Left ventricle myocardium inferior (tissue), 1 donor: ENCODE data around the gene TEX35. TPM values are rescaled to one million over a fixed set of nuclear protein-coding genes. Genes with fewer than 3 reads are reported as not detected.

Experiments
- DNase-seq: peaks from one replicate; pipeline ENCODE4 v3.0.0-alpha.2; 2020
- H3K27ac ChIP-seq: fragments of 200-600 bp; replicated peaks from 2 replicates; pipeline ENCODE4 v1.8.0; 2021
- H3K27me3 ChIP-seq: fragments of 200-600 bp; 2 replicates; pipeline ENCODE4 v1.8.0; 2021; ENCODE audit warnings: low read depth
- H3K36me3 ChIP-seq: fragments of 200-600 bp; 2 replicates; pipeline ENCODE4 v1.8.0; 2021
- H3K4me1 ChIP-seq: fragments of 200-600 bp; 2 replicates; pipeline ENCODE4 v1.8.0; 2021
- H3K4me3 ChIP-seq: fragments of 200-600 bp; 2 replicates; pipeline ENCODE4 v1.8.0; 2021; ENCODE audit warnings: mild to moderate bottlenecking, moderate library complexity
- H3K9me3 ChIP-seq: fragments of 200-600 bp; replicated peaks from 2 replicates; pipeline ENCODE4 v1.8.0; 2021
- CTCF ChIP-seq: fragments of 200-600 bp; IDR thresholded peaks from 2 replicates; pipeline ENCODE4 v1.8.0; 2021; ENCODE audit warnings: antibody characterized with exemption, mild to moderate bottlenecking, borderline replicate concordance
- intact Hi-C: fragments of 100-400 bp; cut with micrococcal nuclease; formaldehyde crosslinking; loops from one replicate; pipeline ENCODE4 v1.11.0; 2022
- total RNA-seq: library from RNA; stranded (reverse); fragmentation: NEBNext Ultra II Directional; extraction: Animal tissue kit (Norgen Biotek cat#: 25700); gene quantifications from one replicate; pipeline ENCODE4 v1.2.1, GENCODE V29; 2021
- donor health status: DM: no; HTN: yes; CAD: no; lungs with severe emphysema.

TEX35 gene
- total RNA-seq, 1 donor from 2014 or later = not detected

DNA sequence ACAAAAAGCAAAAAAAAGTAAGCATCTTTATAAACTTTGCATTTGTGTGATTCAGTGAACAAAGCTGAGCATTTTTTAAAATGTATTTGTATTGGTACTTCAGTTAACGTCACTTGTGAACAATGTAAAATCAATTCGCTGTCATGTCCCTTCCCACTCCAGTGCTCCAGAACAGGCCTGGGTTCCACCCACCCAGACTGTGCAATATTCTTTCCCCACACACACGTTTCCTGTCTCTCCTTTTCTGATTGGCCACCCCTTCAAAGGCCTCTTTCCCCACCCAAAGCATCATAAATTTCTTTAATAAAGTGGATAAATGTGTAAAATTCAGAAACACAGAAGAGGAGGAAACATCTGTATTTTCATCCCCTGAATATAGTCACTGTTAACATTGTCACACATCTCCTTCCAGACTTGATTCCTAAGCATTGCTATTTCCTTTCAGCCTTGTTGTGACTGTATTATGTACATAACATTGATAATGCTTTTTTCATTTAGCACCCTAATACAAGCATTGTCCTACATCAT lies 28.1 kb upstream of the TEX35 start:
- no peak overlapping the region for H3K4me3 ChIP-seq
- H3K36me3 ChIP-seq = peaks cover 18% of the 10 kb centered on the region
- H3K4me1 ChIP-seq = peaks cover 24% of the 10 kb centered on the region
- no peak for DNase-seq
- no peaks in the 10 kb centered on the region for H3K9me3 ChIP-seq
- H3K27ac ChIP-seq = no peak overlapping the region
- TF ChIP-seq CTCF = no peak
- H3K27me3 ChIP-seq = peaks cover 10% of the 10 kb centered on the region
- intact Hi-C loops = no loop called here

- no peak for DNase-seq
- no peak for TF ChIP-seq CTCF
- Histone ChIP-seq H3K36me3 (peaks cover 13% of the 10 kb centered on the region), H3K9me3 (no peaks in the 10 kb centered on the region), H3K27ac (no peak overlapping the region), H3K27me3 (peaks cover 10% of the 10 kb centered on the region), H3K4me1 (peaks cover 24% of the 10 kb centered on the region), H3K4me3 (no peak overlapping the region)
- intact Hi-C loops = no loop called here
Observed at GRCh38 chr1:178485541-178485981, 27.3 kb upstream of the TEX35 start.

DNA sequence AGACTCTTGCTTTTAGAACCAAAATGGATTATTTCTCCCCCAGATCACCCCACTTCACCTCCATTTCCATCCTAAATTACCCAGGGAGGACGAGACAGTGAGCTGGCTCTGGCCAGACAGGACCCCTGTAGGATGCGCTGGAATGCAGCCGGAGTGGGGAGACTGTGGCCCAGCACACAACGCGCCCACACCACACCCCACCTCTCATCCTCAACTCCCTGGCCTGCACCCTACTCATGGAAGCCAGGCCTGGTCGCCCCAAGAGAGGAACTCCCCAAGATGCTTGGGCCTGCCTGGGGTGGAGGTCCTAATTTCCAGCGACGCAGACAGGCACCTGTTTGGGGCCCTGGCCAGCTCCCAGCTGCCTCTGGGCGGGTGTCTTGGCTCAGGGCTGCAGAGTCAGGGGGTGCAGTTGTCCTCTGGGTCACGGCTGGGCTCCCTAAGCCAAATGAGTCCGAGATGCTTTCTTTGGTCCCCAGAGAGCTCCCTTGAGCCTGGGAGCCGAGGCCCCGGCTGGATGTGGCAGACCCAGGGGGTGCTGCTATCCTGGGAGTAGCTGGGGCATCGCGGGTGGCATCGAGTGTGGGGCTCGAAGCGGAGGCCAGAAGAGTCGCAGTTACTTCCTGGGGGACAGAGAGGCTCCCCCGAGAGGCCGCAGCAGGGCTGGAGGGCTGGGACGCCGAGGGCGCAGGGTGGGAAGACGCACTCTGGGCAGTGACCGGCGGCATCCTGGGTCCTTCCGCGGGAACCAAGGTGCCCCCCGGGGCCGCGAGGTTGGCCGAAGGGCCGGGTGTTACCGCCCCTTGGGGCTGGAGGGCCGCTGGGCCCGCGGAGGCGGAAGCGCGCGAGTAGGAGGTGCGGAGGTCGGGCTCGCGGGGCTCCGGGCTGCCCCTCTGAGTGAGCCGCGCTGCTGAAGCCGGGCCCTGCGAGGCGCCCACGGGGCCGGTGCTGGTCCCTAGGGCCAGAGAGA lies 26.5 kb upstream of the TEX35 start:
- Histone ChIP-seq H3K27me3 (peaks cover 10% of the 10 kb centered on the region), H3K4me1 (peaks cover 24% of the 10 kb centered on the region), H3K27ac (no peak overlapping the region), H3K4me3 (peak overlapping the region; percentile 65), H3K9me3 (no peaks in the 10 kb centered on the region), H3K36me3 (peaks cover 7% of the 10 kb centered on the region)
- TF ChIP-seq CTCF = no peak
- intact Hi-C loops = no loop called here
- DNase-seq = no peak

GRCh38 chr1:178487070-178487615 lies 25.8 kb upstream of the TEX35 start:
- Histone ChIP-seq H3K4me1 (peaks cover 24% of the 10 kb centered on the region), H3K4me3 (peak overlapping the region; percentile 65), H3K27me3 (peaks cover 10% of the 10 kb centered on the region), H3K27ac (no peak overlapping the region), H3K9me3 (no peaks in the 10 kb centered on the region), H3K36me3 (no peaks in the 10 kb centered on the region)
- intact Hi-C loops = no loop called here
- TF ChIP-seq CTCF = no peak
- DNase-seq = no peak

- Histone ChIP-seq H3K27ac (no peak overlapping the region), H3K9me3 (no peaks in the 10 kb centered on the region), H3K4me3 (no peak overlapping the region), H3K27me3 (peaks cover 10% of the 10 kb centered on the region), H3K36me3 (no peaks in the 10 kb centered on the region), H3K4me1 (peaks cover 24% of the 10 kb centered on the region)
- DNase-seq = no peak
- TF ChIP-seq CTCF = no peak
- intact Hi-C loops = no loop called here
Observed at GRCh38 chr1:178488393-178488792, 24.5 kb upstream of the TEX35 start.
